Esophagus squamous epithelium (tissue), 4 donors: ENCODE data around the gene IQGAP2.

ENCODE experiments used
- POLR2A ChIP-seq, 4 donors: fragments of 450-650 bp; IDR thresholded peaks; one replicate each; pipeline ENCODE4 v1.6.1; 2017; ENCODE audit warnings: antibody characterized with exemption in 4 of 4, mild to moderate bottlenecking in 4 of 4, moderate library complexity in 3 of 4
- TF ChIP-seq, protein P1 (sequence below), 6 experiments: fragments of 450-650 bp in 4 of 6; fragments of 200-600 bp in 2 of 6; sonication (generic) in 2 of 6; IDR thresholded peaks; one replicate each; pipeline ENCODE4 v1.5.1; 2016 to 2019; ENCODE audit warnings: antibody characterized with exemption in 6 of 6, mild to moderate bottlenecking in 4 of 6, moderate library complexity in 4 of 6

DNA sequence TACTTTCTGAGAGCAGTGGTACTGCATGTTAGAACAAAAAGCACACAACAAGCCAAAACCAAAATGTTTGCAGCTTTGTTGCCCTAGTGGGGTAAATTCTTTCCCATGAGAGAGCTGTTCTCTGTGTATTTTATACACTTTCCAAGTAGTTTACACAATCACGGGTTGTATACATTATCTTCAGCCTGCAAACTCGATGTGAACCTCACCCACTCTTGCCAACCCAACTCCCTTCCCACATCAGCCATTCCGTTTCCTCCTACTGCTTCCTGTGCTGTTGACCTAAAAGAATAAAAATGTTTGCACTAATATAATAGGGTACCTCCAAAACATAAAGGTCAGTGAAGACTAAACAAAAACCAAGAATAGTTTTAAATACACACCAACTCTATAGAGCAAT lies 47.0 kb downstream of the IQGAP2 start:
- no peak for TF ChIP-seq POLR2A (IDR thresholded peaks at IDR 0.05)
- TF ChIP-seq, protein P1, sequence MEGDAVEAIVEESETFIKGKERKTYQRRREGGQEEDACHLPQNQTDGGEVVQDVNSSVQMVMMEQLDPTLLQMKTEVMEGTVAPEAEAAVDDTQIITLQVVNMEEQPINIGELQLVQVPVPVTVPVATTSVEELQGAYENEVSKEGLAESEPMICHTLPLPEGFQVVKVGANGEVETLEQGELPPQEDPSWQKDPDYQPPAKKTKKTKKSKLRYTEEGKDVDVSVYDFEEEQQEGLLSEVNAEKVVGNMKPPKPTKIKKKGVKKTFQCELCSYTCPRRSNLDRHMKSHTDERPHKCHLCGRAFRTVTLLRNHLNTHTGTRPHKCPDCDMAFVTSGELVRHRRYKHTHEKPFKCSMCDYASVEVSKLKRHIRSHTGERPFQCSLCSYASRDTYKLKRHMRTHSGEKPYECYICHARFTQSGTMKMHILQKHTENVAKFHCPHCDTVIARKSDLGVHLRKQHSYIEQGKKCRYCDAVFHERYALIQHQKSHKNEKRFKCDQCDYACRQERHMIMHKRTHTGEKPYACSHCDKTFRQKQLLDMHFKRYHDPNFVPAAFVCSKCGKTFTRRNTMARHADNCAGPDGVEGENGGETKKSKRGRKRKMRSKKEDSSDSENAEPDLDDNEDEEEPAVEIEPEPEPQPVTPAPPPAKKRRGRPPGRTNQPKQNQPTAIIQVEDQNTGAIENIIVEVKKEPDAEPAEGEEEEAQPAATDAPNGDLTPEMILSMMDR (IDR thresholded peaks at IDR 0.05): no peak
